DMS 273 (cell line): Measurements from ENCODE around the gene KLF4.
A peak's percentile ranks its signal among the peaks of the same experiment; 100 is the strongest.
"Not testable (repeated sequence)": the region's sequence is repeated elsewhere in the genome, so short reads cannot be mapped to it uniquely, and the experiment has no call there.

Experiments used
- DNase-seq: peaks from one replicate; lab custom pipeline; 2025; ENCODE audit not compliant: unreplicated experiment; lab: John Stamatoyannopoulos, UW

Gene KLF4

DNA sequence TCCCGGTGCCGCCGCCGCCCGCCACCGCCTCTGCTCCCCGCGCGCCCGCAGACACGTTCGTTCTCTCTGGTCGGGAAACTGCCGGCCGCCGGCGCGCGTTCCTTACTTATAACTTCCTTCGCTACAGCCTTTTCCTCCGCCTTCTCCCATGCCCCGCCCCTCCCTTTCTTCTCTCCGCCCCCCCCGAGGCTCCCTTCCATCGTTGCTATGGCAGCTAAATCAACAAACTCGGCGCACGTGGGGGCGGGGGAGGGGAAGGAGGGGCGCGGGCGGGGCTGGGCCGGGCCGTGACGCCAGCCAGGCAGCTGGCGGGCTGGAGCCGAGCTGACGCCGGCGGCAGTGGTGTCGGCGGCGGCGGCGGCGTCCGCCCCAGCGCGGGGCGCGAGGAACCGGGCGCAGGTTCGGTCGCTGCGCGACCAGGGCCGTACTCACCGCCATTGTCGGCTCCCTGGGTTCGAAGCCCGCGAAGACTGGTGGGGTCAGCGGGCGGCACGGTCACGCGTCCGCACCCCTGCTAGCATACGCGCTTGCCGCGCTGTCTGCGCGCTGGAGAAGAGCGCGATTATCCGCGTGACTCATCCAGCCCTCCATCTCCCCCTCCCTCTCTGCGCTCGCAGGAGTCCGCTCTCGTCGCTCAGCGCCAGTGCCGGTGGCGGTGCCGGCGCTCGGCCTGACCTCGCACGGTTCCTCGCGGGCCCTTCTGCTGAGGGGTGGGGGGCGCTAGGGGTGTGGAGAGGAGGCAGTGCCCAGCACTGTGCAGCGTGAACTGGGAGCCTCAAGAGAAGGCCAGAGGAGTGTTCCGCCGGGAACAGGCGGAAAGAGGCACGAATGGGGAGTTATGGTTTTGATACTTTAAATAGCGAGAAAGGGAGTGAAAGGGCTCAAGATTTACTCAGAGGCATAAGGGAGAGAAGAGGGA, at the start of gene KLF4:
KLF4 (minus strand) TSS at position 83 of the 919 bp plus-strand sequence. CDS start 597 bp downstream, outside the sequence.
- peak; percentile 94 for DNase-seq

GRCh38 chr9:107536462-107536861, 46.9 kb upstream of the KLF4 start:
- no peak for DNase-seq

DNA sequence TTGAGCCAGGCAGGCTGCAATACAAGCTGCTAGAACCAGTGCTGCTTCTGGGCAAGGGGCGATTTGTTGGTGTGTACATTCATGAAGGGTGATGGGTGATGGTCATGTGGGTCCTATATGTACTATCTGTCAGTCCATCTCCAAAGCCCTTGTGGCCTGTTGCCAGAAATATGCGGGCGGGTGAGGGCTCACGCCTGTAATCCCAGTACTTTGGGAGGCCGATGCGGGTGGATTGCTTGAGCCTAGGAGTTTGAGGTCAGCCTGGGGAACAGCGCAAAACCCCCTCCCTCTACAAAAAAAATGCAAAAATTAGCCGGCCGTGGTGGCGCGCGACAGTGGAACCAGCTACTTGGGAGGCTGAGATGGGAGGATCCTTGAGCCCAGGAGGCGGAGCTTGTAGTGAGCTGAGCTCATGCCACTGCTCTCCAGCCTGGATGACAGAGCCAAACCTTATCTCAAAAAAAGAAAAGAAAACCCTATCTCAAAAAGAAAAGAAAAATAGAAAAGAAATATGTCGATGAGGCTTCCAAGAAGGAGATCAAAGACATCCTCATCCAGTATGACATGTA, 45.0 kb upstream of the KLF4 start:
- no peak for DNase-seq

GRCh38 chr9:107530679-107531078, 41.1 kb upstream of the KLF4 start:
- DNase-seq = no peak

DNA sequence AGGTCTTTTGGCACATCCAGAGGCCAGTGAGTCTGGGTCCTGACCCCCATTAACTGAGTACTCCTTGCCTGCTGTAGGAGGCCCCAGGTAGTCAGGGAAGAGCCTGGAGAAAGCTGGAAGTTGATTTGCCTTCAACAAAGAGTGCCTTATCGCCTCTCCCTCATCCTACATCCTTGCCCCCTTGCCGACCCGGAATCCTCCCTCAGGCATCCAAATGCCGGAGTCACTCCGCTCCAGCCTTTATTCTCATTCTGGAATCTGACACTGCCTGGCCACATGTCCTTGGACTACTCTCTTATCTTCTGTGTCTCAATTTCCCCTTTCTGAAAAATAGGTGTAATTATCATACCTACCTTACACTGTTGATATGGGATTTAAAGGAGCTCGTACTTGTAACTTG, 39.1 kb upstream of the KLF4 start:
- DNase-seq = no peak

- DNase-seq = no peak
Observed at GRCh38 chr9:107523539-107523938, 34.0 kb upstream of the KLF4 start.

- DNase-seq = no peak
Observed at GRCh38 chr9:107520186-107520585, 30.6 kb upstream of the KLF4 start.

- DNase-seq = no peak
Observed at GRCh38 chr9:107518037-107518807, 28.7 kb upstream of the KLF4 start.

GRCh38 chr9:107513464-107514100, 24.0 kb upstream of the KLF4 start:
- DNase-seq = no peak

GRCh38 chr9:107504585-107505455, 15.3 kb upstream of the KLF4 start:
- DNase-seq = no peak

DNA sequence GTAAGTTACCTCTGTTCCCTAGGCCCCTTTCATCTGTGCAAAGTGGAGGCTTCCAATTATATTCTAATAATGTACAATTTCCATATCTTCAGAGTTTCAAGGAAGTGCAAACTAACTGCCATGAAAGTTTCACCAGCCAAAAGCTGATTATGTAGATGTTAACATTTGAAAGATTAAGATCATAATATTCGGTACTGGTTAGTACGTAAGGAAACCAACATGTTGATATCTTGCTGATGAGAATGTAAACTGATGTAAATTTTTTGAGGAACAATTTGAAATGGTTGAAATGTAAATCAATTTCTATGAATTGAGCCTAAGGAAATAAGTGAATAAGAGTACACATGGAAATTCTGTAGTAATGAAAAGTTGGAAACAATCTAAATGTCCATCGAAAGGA, 12.9 kb upstream of the KLF4 start:
- no peak for DNase-seq

GRCh38 chr9:107500421-107501200, 11.0 kb upstream of the KLF4 start:
- DNase-seq = not testable (repeated sequence)

GRCh38 chr9:107496976-107497375, 7.4 kb upstream of the KLF4 start:
- DNase-seq = no peak

DNA sequence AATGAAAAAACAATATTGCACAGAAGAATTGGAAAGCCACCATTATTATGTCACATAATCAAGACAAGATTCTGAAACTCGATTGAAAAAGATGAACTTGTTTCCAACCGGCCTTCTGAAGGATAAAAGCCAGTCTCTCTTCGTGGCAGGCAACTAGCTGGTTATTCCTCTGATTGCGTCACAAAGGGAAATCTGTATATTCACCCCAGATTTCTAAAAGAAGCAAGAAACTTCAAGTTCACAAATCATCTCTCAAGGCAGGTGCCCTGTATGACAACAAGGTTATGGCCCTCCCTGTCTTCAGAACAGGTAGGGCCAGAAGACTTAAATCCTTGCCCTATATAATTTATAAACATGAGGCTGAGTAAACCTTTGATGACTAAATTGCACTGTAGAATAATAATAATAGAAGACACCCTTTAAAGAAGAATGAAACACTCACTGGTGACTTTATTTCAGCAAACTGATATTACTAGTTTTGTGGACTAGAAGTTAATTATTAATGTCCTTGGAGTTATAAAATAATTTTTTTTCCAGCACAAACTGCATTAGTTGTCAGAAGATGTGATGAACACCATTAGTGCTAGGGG, 2.9 kb upstream of the KLF4 start:
- DNase-seq = no peak

- no peak for DNase-seq
Observed at GRCh38 chr9:107491081-107492053, 1.8 kb upstream of the KLF4 start.

DNA sequence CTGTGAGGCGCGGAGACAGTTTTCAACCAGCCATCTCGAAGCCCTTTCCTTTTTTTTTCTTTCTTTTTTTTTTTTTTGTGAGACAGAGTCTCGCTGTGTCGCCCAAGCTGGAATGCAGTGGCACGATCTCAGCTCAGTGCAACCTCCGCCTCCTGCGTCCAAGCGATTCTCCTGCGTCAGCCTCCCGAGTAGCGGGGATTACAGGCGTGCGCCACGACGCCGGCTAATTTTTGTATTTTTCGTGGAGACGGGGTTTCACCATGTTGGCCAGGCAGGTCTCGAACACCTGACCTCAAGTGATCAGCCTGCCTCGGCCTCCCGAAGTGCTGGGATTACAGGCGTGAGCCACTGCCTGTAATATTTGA, 1.0 kb upstream of the KLF4 start:
- DNase-seq = not testable (repeated sequence)

DNA sequence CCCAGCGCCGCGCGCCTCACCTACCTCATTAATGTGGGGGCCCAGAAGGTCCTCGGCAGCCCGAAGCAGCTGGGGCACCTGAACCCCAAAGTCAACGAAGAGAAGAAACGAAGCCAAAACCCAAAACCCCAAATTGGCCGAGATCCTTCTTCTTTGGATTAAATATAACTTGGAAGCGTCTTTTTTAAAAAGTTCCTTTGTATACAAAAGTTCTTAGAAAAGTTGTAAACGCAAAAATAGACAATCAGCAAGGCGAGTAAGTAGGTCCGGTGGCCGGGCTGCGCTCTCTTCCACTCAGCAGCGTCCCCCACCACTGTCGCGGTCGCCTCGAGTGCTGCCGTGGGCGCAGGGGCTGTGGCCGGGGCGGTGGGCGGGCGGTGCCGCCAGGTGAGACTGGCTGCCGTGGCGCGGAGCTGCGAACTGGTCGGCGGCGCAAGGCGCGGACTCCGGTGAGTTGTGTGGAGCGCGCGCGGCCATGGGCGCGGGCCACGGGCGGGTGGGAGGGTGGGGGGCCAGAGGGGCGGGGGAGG, 360 bp downstream of the KLF4 start:
- DNase-seq = no peak
